ENCODE measurements around the gene TMEM30A. TPM values are rescaled to one million over a fixed set of nuclear protein-coding genes. Genes with fewer than 3 reads are reported as not detected.

The TMEM30A gene
- total and polyA plus RNA-seq, 2 of the 13 experiments (the other 11 are each of a cell fraction or from before 2014, with no cell fraction given): 17.6 to 54.4 TPM

DNA sequence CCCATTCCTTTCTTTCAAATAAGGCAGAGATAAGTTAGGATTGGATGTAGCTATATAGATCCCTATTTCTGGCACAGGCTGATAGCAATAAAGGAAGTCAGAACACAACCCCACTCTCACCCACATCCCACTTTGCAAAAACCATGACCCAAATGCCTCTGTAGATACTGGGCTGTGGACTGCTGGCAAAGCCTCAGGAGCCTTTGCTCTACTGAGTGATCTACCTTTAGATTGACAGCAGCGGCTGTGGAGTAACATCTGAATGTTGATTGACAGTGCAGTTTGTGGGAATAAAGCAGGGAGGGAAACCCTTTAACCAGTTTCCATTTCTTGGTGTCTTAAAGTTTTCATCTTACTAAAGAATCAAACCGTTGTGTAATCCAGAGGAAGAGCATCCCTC is 6.7 kb upstream of the TMEM30A start:
- POLR2A ChIA-PET: no interaction called here
- no peak for ATAC-seq
- TF ChIP-seq ZNF180 (CRISPR knock-in tag; IDR thresholded peaks at IDR 0.05; ENCODE audit: borderline replicate concordance, low read depth): no peak
- no peak for TF ChIP-seq TEF (CRISPR knock-in tag; IDR thresholded peaks at IDR 0.05)
- no peak for TF ChIP-seq ETV6 (CRISPR knock-in tag; conservative IDR thresholded peaks at IDR 0.05)
- TF ChIP-seq, protein P1, sequence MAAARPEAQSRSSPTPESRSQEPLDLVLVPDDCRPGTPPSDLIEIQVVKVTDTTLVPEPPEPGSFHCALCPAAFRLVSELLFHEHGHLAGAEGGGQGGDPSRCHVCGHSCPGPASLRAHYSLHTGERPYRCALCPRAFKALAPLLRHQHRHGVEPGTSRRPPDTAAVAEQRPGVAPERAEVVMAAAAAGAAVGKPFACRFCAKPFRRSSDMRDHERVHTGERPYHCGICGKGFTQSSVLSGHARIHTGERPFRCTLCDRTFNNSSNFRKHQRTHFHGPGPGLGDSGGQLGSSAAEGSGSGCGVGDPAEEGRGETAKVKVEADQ (CRISPR knock-in tag; IDR thresholded peaks at IDR 0.05; ENCODE audit: borderline replicate concordance): no peak
- TF ChIP-seq AGO1 (IDR thresholded peaks at IDR 0.05; ENCODE audit: low read depth, low read length, poor library complexity, severe bottlenecking): no peak
- TF ChIP-seq SMC3 (IDR thresholded peaks at IDR 0.05; ENCODE audit: low read length): no peak
- TF ChIP-seq ZBTB39 (CRISPR knock-in tag; IDR thresholded peaks at IDR 0.05): no peak
- TF ChIP-seq ZNF282 (IDR thresholded peaks at IDR 0.05; ENCODE audit: partially characterized antibody): no peak
- no peak for TF ChIP-seq ZBTB7B (CRISPR knock-in tag; IDR thresholded peaks at IDR 0.05)
- TF ChIP-seq, protein P2, sequence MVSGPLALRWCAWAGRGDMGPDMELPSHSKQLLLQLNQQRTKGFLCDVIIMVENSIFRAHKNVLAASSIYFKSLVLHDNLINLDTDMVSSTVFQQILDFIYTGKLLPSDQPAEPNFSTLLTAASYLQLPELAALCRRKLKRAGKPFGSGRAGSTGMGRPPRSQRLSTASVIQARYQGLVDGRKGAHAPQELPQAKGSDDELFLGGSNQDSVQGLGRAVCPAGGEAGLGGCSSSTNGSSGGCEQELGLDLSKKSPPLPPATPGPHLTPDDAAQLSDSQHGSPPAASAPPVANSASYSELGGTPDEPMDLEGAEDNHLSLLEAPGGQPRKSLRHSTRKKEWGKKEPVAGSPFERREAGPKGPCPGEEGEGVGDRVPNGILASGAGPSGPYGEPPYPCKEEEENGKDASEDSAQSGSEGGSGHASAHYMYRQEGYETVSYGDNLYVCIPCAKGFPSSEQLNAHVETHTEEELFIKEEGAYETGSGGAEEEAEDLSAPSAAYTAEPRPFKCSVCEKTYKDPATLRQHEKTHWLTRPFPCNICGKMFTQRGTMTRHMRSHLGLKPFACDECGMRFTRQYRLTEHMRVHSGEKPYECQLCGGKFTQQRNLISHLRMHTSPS (CRISPR knock-in tag; IDR thresholded peaks at IDR 0.05; ENCODE audit: low read depth): no peak
- no peak for TF ChIP-seq REL (CRISPR knock-in tag; conservative IDR thresholded peaks at IDR 0.05)
- no peak for TF ChIP-seq ZNF451 (CRISPR knock-in tag; IDR thresholded peaks at IDR 0.05)
- no peak for TF ChIP-seq NFIC (IDR thresholded peaks at IDR 0.05; ENCODE audit: low read length)
- no peak for TF ChIP-seq ZNF33A (CRISPR knock-in tag; IDR thresholded peaks at IDR 0.05; ENCODE audit: borderline replicate concordance)
- no peak for TF ChIP-seq BHLHE40 (IDR thresholded peaks at IDR 0.05; ENCODE audit: low read length)
- TF ChIP-seq, protein P3, sequence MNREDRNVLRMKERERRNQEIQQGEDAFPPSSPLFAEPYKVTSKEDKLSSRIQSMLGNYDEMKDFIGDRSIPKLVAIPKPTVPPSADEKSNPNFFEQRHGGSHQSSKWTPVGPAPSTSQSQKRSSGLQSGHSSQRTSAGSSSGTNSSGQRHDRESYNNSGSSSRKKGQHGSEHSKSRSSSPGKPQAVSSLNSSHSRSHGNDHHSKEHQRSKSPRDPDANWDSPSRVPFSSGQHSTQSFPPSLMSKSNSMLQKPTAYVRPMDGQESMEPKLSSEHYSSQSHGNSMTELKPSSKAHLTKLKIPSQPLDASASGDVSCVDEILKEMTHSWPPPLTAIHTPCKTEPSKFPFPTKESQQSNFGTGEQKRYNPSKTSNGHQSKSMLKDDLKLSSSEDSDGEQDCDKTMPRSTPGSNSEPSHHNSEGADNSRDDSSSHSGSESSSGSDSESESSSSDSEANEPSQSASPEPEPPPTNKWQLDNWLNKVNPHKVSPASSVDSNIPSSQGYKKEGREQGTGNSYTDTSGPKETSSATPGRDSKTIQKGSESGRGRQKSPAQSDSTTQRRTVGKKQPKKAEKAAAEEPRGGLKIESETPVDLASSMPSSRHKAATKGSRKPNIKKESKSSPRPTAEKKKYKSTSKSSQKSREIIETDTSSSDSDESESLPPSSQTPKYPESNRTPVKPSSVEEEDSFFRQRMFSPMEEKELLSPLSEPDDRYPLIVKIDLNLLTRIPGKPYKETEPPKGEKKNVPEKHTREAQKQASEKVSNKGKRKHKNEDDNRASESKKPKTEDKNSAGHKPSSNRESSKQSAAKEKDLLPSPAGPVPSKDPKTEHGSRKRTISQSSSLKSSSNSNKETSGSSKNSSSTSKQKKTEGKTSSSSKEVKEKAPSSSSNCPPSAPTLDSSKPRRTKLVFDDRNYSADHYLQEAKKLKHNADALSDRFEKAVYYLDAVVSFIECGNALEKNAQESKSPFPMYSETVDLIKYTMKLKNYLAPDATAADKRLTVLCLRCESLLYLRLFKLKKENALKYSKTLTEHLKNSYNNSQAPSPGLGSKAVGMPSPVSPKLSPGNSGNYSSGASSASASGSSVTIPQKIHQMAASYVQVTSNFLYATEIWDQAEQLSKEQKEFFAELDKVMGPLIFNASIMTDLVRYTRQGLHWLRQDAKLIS (CRISPR knock-in tag; IDR thresholded peaks at IDR 0.05): no peak
- no peak for TF ChIP-seq REPIN1 (CRISPR knock-in tag; IDR thresholded peaks at IDR 0.05; ENCODE audit: borderline replicate concordance, low read depth)

More for the DNA sequence above, 6.7 kb upstream of the TMEM30A start:
- H3K4me2 ChIP-seq (ENCODE audit: low read depth, low read length): no peak overlapping the region
- no peaks in the 10 kb centered on the region for H3K27me3 ChIP-seq (ENCODE audit: control insufficient read depth in 1 of 2, insufficient read depth in 2 of 2, low read length in 2 of 2)
- no peaks in the 10 kb centered on the region for H4K20me1 ChIP-seq (ENCODE audit: insufficient read depth, low read length)
- H3K9ac ChIP-seq (ENCODE audit: insufficient read depth, low read depth, low read length): no peak overlapping the region
- intact Hi-C loops (cut with micrococcal nuclease; ENCODE audit: unreplicated experiment) (no loop called here), in situ Hi-C loops (cut with HindIII; ENCODE audit: extremely low pct_ligation_motif_present, low pct_unique_long_range_greater_than_20kb) (no loop called here)
- no TSS peak for BruUV-seq (replicated peaks)
- no peak overlapping the region for H2AFZ ChIP-seq (ENCODE audit: low read length)
- peaks cover under 1% of the 10 kb centered on the region for H3K79me2 ChIP-seq (ENCODE audit: insufficient read depth, low read length)
- no peak for DNase-seq (ENCODE audit: low spot score)
- FAIRE-seq: no peak
- 84% methylated on average over 2 of the region's 2 CpGs for WGBS (ENCODE audit: low lambda C conversion rate)
- H3K4me3 ChIP-seq (replicated peaks in 1 of 3; ENCODE audit: insufficient read depth in 1 of 3, low read depth in 2 of 3, low read length in 3 of 3): no peak overlapping the region
- no peaks in the 10 kb centered on the region for H3K36me3 ChIP-seq (replicated peaks in 1 of 2; ENCODE audit: control insufficient read depth in 1 of 2, insufficient read depth in 2 of 2, low read length in 2 of 2)
- H3K4me1 ChIP-seq (ENCODE audit: insufficient read depth, low read length): peaks cover 15% of the 10 kb centered on the region
- no peak overlapping the region for H3K27ac ChIP-seq (ENCODE audit: extremely low read length, insufficient read depth, low read length)
- no peaks in the 10 kb centered on the region for H3K9me3 ChIP-seq (ENCODE audit: low read length)
- CTCF ChIA-PET (ENCODE audit: low intra/inter-chr PET ratio, low total read pairs): no interaction called here

All from HepG2 (cell line).